ENCODE results near the gene CROCC2. TPM values are rescaled to one million over a fixed set of nuclear protein-coding genes. Genes with fewer than 3 reads are reported as not detected.

Gene CROCC2
- polyA plus RNA-seq, 2 of the 4 experiments (the other 2 are of a cell fraction), result not detected

DNA sequence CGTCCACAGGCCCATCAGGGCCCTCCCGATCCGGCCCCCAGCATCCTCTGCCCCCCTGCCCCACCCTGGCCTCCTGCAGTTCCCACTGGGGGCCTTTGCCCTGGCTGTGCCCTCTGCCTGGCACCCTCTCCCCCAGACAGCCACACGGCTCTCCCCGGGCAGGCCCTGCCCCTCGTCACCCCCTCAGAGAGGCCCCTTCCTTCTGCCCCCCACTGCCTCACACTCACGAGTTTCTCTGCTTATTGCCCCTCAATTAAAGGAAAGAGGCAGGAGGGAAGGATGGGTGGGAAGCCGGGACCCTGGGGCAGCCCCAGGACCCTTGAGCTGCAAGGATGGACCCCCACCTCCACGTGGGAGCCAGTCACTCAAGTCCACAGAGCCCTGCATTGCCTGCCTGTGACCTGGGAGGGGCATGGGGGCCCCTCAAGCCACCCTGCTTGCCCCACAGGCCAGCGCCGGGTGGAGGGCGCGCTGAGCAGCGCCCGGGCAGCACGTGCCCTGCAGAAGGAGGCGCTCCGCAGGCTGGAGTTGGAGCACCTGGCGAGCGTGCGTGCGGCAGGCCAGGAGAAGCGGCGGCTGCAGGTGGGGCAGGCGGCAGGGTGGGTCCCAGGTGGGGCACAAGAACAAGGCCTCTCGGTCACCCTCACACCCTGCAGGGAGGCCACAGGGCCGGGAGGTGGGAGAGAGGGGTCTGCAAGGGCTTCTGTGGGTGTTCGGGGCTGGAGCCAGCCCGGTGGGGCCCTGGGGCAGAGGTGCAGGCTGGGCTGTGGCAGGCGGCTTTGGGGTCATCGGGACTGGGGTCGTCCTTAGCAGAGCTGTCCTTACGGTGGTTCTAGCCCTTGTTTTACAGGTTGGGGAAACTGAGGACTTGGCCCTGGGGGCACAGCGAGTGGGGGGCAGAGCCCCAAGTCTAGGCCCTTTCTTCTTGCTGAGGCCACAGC is 61.8 kb downstream of the CROCC2 start:
- TF ChIP-seq TP53 (CRISPR knock-in tag; IDR thresholded peaks at IDR 0.05), result no peak
- TF ChIP-seq EHF (CRISPR knock-in tag; IDR thresholded peaks at IDR 0.05), result no peak
- no peak for TF ChIP-seq RNF2 (IDR thresholded peaks at IDR 0.05; ENCODE audit: borderline replicate concordance, low read depth)
- no peak for TF ChIP-seq SREBF2 (IDR thresholded peaks at IDR 0.05)
- H3K9me3 ChIP-seq, result no peaks in the 10 kb centered on the region

DNA sequence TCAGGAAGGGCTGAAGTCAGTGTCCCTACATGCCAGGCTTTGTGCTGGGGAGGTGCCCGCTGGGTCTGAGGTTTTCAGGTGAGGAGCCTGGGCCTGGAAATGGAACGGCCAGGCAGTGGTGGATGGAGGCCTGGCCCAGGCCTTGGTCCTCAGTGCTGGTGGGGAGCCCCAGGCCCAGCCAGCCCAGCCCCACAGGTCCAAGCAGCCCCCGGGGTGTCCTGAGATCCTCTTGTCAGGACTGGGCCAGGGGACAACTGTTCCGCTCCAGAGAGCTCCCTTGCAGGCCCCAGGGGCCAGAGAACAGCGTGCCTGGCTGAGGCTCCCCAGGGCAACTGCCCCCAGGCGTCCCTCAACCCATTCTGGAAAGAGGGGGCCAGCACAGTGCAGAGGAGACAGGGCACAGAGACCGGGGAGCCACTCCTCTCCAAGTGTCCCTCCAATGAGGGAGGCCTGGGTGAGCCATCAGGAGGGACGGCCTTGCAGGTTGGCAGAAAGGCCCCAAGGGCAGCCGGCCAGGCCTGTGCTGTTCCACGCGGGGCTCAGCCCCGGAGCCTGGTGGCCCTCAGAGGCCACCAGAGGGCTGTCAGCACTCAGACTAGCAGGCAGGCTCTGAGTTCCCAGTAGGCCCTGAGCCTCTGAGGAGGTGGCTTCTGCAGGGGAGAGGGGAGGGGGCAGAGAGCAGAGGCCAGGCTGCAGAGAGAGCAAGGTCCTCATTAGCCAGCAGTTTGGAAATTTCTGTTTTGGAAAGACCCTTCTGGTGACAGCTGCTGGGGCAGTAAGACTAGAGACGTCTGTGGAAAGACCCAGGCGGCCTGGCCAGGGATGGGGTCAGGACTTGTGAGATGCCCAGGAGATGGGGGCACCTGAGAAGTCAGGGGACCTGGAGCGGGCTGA is 62.8 kb downstream of the CROCC2 start:
- DNase-seq (ENCODE audit: low read depth in 1 of 2, low spot score in 1 of 2), result no peak
- no peak for FAIRE-seq
- CTCF ChIA-PET, result interaction anchor here (1.5 kb wide), 1 partner anchor 21 kb away, joined by 3 read pairs; no protein-coding TSS in a partner anchor
- Histone ChIP-seq H3K27ac (no peak overlapping the region), H3K4me2 (no peak overlapping the region), H3K9me3 (no peaks in the 10 kb centered on the region), H3K4me3 (no peak overlapping the region), H3K4me1 (no peaks in the 10 kb centered on the region)
- POLR2A ChIA-PET, result no interaction called here
- TF ChIP-seq RNF2 (IDR thresholded peaks at IDR 0.05; ENCODE audit: borderline replicate concordance, low read depth) (no peak), RFX5 (IDR thresholded peaks at IDR 0.05) (no peak), SREBF2 (IDR thresholded peaks at IDR 0.05) (no peak), RCOR1 (IDR thresholded peaks at IDR 0.05; ENCODE audit: low read depth, low read length) (no peak), BCL3 (IDR thresholded peaks at IDR 0.05) (no peak), POLR2AphosphoS2 (conservative IDR thresholded peaks at IDR 0.05; ENCODE audit: low read length) (no peak), CTCF (IDR thresholded peaks at IDR 0.05) (no peak), PHF8 (IDR thresholded peaks at IDR 0.05; ENCODE audit: borderline replicate concordance, low read depth) (no peak), JUN (IDR thresholded peaks at IDR 0.05) (no peak), FOXS1 (CRISPR knock-in tag; IDR thresholded peaks at IDR 0.05) (no peak), EHMT2 (IDR thresholded peaks at IDR 0.05; ENCODE audit: low read depth) (no peak), POLR2A (IDR thresholded peaks at IDR 0.05; ENCODE audit: low read length) (no peak), ESRRA (IDR thresholded peaks at IDR 0.05; ENCODE audit: borderline replicate concordance, low read length) (no peak)
- 81% methylated on average over 8 of the region's 15 CpGs for WGBS (ENCODE audit: missing lambda C conversion rate)
- peak in 1 of 2 experiments; percentile 39; a peak in 3 of 6 replicates for ATAC-seq

More for the DNA sequence above, 61.8 kb downstream of the CROCC2 start:
- no peak overlapping the region for H3K27ac ChIP-seq
- ChIA-PET CTCF (no interaction called here), POLR2A (no interaction called here)
- no peaks in the 10 kb centered on the region for H3K4me1 ChIP-seq
- no peak for DNase-seq (ENCODE audit: low read depth in 1 of 2, low spot score in 1 of 2)
- H3K4me3 ChIP-seq, result no peak overlapping the region
- no peak for FAIRE-seq
- WGBS (ENCODE audit: missing lambda C conversion rate), result 73% methylated on average over 24 of the region's 34 CpGs
- H3K4me2 ChIP-seq, result no peak overlapping the region
- ATAC-seq, result no peak

- ATAC-seq (no peak), FAIRE-seq (no peak), DNase-seq (ENCODE audit: low read depth in 1 of 2, low spot score in 1 of 2) (no peak)
- Histone ChIP-seq H3K9me3 (no peaks in the 10 kb centered on the region), H3K27ac (no peak overlapping the region), H3K4me1 (no peaks in the 10 kb centered on the region), H3K4me2 (no peak overlapping the region), H3K4me3 (no peak overlapping the region)
- CTCF ChIA-PET, result interaction anchor here (0.7 to 1.5 kb wide), 2 partner anchors 14 to 20 kb away, joined by 3 read pairs; no protein-coding TSS in a partner anchor
- 79% methylated on average over 3 of the region's 3 CpGs for WGBS (ENCODE audit: missing lambda C conversion rate)
- POLR2A ChIA-PET, result no interaction called here
- no peak for TF ChIP-seq TP53 (CRISPR knock-in tag; IDR thresholded peaks at IDR 0.05)
- no peak for TF ChIP-seq ZC3H11A (IDR thresholded peaks at IDR 0.05)
- TF ChIP-seq, protein P1, sequence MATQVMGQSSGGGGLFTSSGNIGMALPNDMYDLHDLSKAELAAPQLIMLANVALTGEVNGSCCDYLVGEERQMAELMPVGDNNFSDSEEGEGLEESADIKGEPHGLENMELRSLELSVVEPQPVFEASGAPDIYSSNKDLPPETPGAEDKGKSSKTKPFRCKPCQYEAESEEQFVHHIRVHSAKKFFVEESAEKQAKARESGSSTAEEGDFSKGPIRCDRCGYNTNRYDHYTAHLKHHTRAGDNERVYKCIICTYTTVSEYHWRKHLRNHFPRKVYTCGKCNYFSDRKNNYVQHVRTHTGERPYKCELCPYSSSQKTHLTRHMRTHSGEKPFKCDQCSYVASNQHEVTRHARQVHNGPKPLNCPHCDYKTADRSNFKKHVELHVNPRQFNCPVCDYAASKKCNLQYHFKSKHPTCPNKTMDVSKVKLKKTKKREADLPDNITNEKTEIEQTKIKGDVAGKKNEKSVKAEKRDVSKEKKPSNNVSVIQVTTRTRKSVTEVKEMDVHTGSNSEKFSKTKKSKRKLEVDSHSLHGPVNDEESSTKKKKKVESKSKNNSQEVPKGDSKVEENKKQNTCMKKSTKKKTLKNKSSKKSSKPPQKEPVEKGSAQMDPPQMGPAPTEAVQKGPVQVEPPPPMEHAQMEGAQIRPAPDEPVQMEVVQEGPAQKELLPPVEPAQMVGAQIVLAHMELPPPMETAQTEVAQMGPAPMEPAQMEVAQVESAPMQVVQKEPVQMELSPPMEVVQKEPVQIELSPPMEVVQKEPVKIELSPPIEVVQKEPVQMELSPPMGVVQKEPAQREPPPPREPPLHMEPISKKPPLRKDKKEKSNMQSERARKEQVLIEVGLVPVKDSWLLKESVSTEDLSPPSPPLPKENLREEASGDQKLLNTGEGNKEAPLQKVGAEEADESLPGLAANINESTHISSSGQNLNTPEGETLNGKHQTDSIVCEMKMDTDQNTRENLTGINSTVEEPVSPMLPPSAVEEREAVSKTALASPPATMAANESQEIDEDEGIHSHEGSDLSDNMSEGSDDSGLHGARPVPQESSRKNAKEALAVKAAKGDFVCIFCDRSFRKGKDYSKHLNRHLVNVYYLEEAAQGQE (IDR thresholded peaks at IDR 0.05), result no peak
- no peak for TF ChIP-seq NR3C1 (IDR thresholded peaks at IDR 0.05)
- TF ChIP-seq HDAC2 (IDR thresholded peaks at IDR 0.05), result no peak
- TF ChIP-seq FOSB (CRISPR knock-in tag; IDR thresholded peaks at IDR 0.05), result no peak
- TF ChIP-seq, protein P2, sequence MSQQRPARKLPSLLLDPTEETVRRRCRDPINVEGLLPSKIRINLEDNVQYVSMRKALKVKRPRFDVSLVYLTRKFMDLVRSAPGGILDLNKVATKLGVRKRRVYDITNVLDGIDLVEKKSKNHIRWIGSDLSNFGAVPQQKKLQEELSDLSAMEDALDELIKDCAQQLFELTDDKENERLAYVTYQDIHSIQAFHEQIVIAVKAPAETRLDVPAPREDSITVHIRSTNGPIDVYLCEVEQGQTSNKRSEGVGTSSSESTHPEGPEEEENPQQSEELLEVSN (IDR thresholded peaks at IDR 0.05; ENCODE audit: borderline replicate concordance, low read depth), result no peak
- TF ChIP-seq USF2 (IDR thresholded peaks at IDR 0.05), result no peak
- no peak for TF ChIP-seq POLR2A (IDR thresholded peaks at IDR 0.05; ENCODE audit: low read length)
- TF ChIP-seq RFX5 (IDR thresholded peaks at IDR 0.05), result no peak
Measured at GRCh38 chr2:240970104-240970503, 64.0 kb downstream of the CROCC2 start.
